A549 (cell line): Measurements from ENCODE around the gene RAMACL.

Experiments
- CEBPB ChIP-seq, 2 experiments: fragments of >200 bp in 1 of 2; sonication (Bioruptor Twin) in 1 of 2; formaldehyde crosslinking in 1 of 2; IDR thresholded peaks; 2 replicates each; pipeline ENCODE4 v1.6.1; 2012 to 2016
- CTCF ChIP-seq: fragments of >200 bp; sonication (Bioruptor Twin); formaldehyde crosslinking; IDR thresholded peaks from 3 replicates; pipeline ENCODE4 v1.5.1; 2016
- EHMT2 ChIP-seq: fragments of 200-600 bp; sonication (generic); IDR thresholded peaks from 2 replicates; pipeline ENCODE4 v1.6.1; 2016; ENCODE audit warnings: antibody characterized with exemption, low read depth, mild to moderate bottlenecking, moderate library complexity
- ELK1 ChIP-seq: fragments of 150-350 bp; IDR thresholded peaks from 2 replicates; pipeline ENCODE4 v1.6.1; 2014; ENCODE audit warnings: low read depth, mild to moderate bottlenecking, low read length
- FOXS1 ChIP-seq: fragments of 250-450 bp; sonication (Bioruptor Pico); IDR thresholded peaks from 2 replicates; pipeline ENCODE4 v1.5.0; 2020; ENCODE audit warnings: mild to moderate bottlenecking, moderate library complexity
- HOXA7 ChIP-seq: fragments of 250-450 bp; sonication (Bioruptor Pico); IDR thresholded peaks from 2 replicates; pipeline ENCODE4 v1.5.0; 2020; ENCODE audit warnings: mild to moderate bottlenecking, moderate library complexity
- HOXB13 ChIP-seq: fragments of 250-450 bp; sonication (Bioruptor Pico); IDR thresholded peaks from 2 replicates; pipeline ENCODE4 v1.5.0; 2020; ENCODE audit warnings: low read depth, mild to moderate bottlenecking, moderate library complexity
- MAFK ChIP-seq: fragments of 450-650 bp; IDR thresholded peaks from 2 replicates; pipeline ENCODE4 v1.6.1; 2014; ENCODE audit not compliant: partially characterized antibody
- MYC ChIP-seq: IDR thresholded peaks from 2 replicates; pipeline ENCODE4 v1.6.1; 2012; ENCODE audit warnings: mild to moderate bottlenecking, inconsistent platforms, low read length, improper control_type of control experiment, borderline replicate concordance
- POLR2A ChIP-seq: IDR thresholded peaks from 2 replicates; pipeline ENCODE4 v1.6.1; 2012; ENCODE audit warnings: mild to moderate bottlenecking, low read length
- RCOR1 ChIP-seq: fragments of 150-350 bp; IDR thresholded peaks from 2 replicates; pipeline ENCODE4 v1.6.1; 2014; ENCODE audit warnings: antibody characterized with exemption, low read length, low read depth
- RFX5 ChIP-seq: fragments of 450-650 bp; IDR thresholded peaks from 2 replicates; pipeline ENCODE4 v1.7.1; 2014; ENCODE audit warnings: antibody characterized with exemption, mild to moderate bottlenecking, moderate library complexity
- SMC3 ChIP-seq: fragments of >200 bp; sonication (Bioruptor Twin); formaldehyde crosslinking; IDR thresholded peaks from 3 replicates; pipeline ENCODE4 v1.6.1; 2018; ENCODE audit warnings: inconsistent platforms
- SREBF2 ChIP-seq: fragments of 450-650 bp; IDR thresholded peaks from 2 replicates; pipeline ENCODE4 v1.6.1; 2014; ENCODE audit warnings: mild to moderate bottlenecking, moderate library complexity

GRCh38 chr6:166591961-166592520 is 5.6 kb upstream of the RAMACL start:
- TF ChIP-seq EHMT2 (no peak), HOXA7 (CRISPR knock-in tag) (no peak), SREBF2 (no peak), MYC (no peak), RFX5 (no peak), CTCF (no peak), ELK1 (no peak), FOXS1 (CRISPR knock-in tag) (no peak), SMC3 (no peak), RCOR1 (no peak), POLR2A (no peak), CEBPB (IDR thresholded peaks at IDR 0.05) (no peak), HOXB13 (no peak), MAFK (no peak)
